NCI-H2107 treated with DMSO at 0.1 percent for 48 hours (cell line): ENCODE results near the gene RASL11A.
"Not testable (repeated sequence)": the region's sequence is repeated elsewhere in the genome, so short reads cannot be mapped to it uniquely, and the experiment has no call there.

Experiments
- DNase-seq: peaks from one replicate; lab custom pipeline; 2025; ENCODE audit not compliant: unreplicated experiment; lab: John Stamatoyannopoulos, UW

Gene RASL11A

GRCh38 chr13:27270594-27271520 is at the start of gene RASL11A:
Gene RASL11A (plus strand): TSS chr13:27270830. CDS start chr13:27270945, 115 bp downstream.
- DNase-seq, result no peak

GRCh38 chr13:27222100-27222499 is 48.5 kb upstream of the RASL11A start:
- not testable (repeated sequence) for DNase-seq

GRCh38 chr13:27226991-27227390 is 43.6 kb upstream of the RASL11A start:
- DNase-seq, result no peak

- no peak for DNase-seq
These were observed 42.5 kb upstream of the RASL11A start for GRCh38 chr13:27228131-27228530.

- no peak for DNase-seq
These were observed 41.0 kb upstream of the RASL11A start for GRCh38 chr13:27229642-27230041.

- no peak for DNase-seq
These were observed 36.7 kb upstream of the RASL11A start for GRCh38 chr13:27233964-27234363.

- DNase-seq, result no peak
These were observed 34.2 kb upstream of the RASL11A start for GRCh38 chr13:27236478-27236877.

GRCh38 chr13:27242702-27243101 is 27.9 kb upstream of the RASL11A start:
- DNase-seq, result no peak

- DNase-seq, result no peak
These were observed 25.0 kb upstream of the RASL11A start for GRCh38 chr13:27245610-27246009.

- DNase-seq, result no peak
These were observed 19.8 kb upstream of the RASL11A start for GRCh38 chr13:27250833-27251165.

GRCh38 chr13:27251166-27252091 is 19.2 kb upstream of the RASL11A start, which contains the start of gene RPL21:
Gene RPL21 (plus strand): TSS chr13:27251558. CDS start chr13:27253777, 2,219 bp downstream.
- DNase-seq, result peak; percentile 88

GRCh38 chr13:27252467-27252866 is 18.2 kb upstream of the RASL11A start:
- no peak for DNase-seq

- DNase-seq, result no peak
These were observed 13.4 kb upstream of the RASL11A start for GRCh38 chr13:27257233-27257568.

- DNase-seq, result no peak
These were observed 12.9 kb upstream of the RASL11A start for GRCh38 chr13:27257648-27258253.

- DNase-seq, result no peak
These were observed 11.8 kb upstream of the RASL11A start for GRCh38 chr13:27258637-27259386.

GRCh38 chr13:27259831-27260230 is 10.8 kb upstream of the RASL11A start:
- DNase-seq, result no peak

- DNase-seq, result no peak
These were observed 9.2 kb upstream of the RASL11A start for GRCh38 chr13:27261396-27261795.

GRCh38 chr13:27263438-27263837 is 7.2 kb upstream of the RASL11A start:
- no peak for DNase-seq

GRCh38 chr13:27264181-27264580 is 6.4 kb upstream of the RASL11A start:
- DNase-seq, result peak; percentile 84

- no peak for DNase-seq
These were observed 6.0 kb upstream of the RASL11A start for GRCh38 chr13:27264648-27265047.

GRCh38 chr13:27266917-27267316 is 3.7 kb upstream of the RASL11A start:
- DNase-seq, result no peak
